Measurements from ENCODE around the gene CEP89. TPM values are rescaled to one million over a fixed set of nuclear protein-coding genes. Genes with fewer than 3 reads are reported as not detected.

CEP89 gene
- total RNA-seq, 1 donor from 2014 or later = 42.5 TPM

DNA sequence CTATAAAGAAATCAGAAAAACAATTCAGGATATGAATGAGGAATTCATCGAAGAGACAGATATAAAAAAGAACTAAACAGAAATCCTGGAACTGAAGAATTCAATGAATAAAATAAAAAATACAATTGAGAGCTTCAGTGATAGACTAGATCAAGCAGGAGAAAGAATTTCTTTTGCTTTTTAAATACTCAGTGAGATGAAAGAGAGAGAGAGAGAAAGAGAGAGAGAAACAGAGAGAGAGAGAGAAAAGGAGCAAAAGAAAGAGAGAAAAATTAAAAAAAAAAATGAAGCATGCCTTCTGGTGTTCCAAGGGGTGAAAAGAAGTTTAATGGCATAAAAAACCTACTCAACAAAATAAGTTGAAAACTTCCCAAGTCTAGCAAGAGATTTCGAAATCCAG is 80.1 kb downstream of the CEP89 start:
- Mint-ChIP-seq H3K4me3 (ENCODE audit: unreplicated experiment) (no peak overlapping the region), H3K9me3 (ENCODE audit: unreplicated experiment) (peaks cover 12% of the 10 kb centered on the region), H3K36me3 (ENCODE audit: unreplicated experiment) (peaks cover 27% of the 10 kb centered on the region), H3K4me1 (ENCODE audit: low read depth, unreplicated experiment) (no peaks in the 10 kb centered on the region), H3K27me3 (ENCODE audit: unreplicated experiment) (peaks cover 4% of the 10 kb centered on the region), H3K27ac (ENCODE audit: unreplicated experiment) (no peak overlapping the region)
- DNase-seq = no peak
- TF ChIP-seq, protein P1, sequence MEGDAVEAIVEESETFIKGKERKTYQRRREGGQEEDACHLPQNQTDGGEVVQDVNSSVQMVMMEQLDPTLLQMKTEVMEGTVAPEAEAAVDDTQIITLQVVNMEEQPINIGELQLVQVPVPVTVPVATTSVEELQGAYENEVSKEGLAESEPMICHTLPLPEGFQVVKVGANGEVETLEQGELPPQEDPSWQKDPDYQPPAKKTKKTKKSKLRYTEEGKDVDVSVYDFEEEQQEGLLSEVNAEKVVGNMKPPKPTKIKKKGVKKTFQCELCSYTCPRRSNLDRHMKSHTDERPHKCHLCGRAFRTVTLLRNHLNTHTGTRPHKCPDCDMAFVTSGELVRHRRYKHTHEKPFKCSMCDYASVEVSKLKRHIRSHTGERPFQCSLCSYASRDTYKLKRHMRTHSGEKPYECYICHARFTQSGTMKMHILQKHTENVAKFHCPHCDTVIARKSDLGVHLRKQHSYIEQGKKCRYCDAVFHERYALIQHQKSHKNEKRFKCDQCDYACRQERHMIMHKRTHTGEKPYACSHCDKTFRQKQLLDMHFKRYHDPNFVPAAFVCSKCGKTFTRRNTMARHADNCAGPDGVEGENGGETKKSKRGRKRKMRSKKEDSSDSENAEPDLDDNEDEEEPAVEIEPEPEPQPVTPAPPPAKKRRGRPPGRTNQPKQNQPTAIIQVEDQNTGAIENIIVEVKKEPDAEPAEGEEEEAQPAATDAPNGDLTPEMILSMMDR (IDR thresholded peaks at IDR 0.05; ENCODE audit: partially characterized antibody, unreplicated experiment) = no peak

DNA sequence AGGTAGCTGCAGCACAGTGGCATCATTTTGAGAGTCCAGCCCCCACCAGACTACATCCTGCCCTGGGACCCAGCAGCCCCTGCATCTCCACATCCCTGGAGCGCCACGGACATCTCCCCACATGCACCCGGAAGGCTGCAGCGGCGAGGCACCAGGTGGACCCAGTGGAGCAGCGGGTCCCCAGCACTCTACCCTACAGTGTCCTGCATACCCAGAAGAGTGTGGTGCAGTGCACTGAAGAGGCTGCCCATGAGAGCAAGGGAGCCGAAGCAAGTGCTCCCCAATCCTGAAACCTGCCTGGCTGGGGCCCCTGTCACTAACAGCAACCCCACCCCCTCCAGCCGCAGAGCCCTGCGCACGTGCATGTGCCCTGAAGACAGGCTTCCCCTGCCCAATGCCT is 80.9 kb downstream of the CEP89 start:
- TF ChIP-seq, protein P1 (IDR thresholded peaks at IDR 0.05; ENCODE audit: partially characterized antibody, unreplicated experiment) = no peak
- H3K36me3 Mint-ChIP-seq (ENCODE audit: unreplicated experiment) = peaks cover 27% of the 10 kb centered on the region
- no peak for DNase-seq
- H3K27me3 Mint-ChIP-seq (ENCODE audit: unreplicated experiment) = peaks cover 6% of the 10 kb centered on the region
- H3K4me1 Mint-ChIP-seq (ENCODE audit: low read depth, unreplicated experiment) = no peaks in the 10 kb centered on the region
- H3K27ac Mint-ChIP-seq (ENCODE audit: unreplicated experiment) = no peak overlapping the region
- no peak overlapping the region for H3K4me3 Mint-ChIP-seq (ENCODE audit: unreplicated experiment)
- peaks cover 12% of the 10 kb centered on the region for H3K9me3 Mint-ChIP-seq (ENCODE audit: unreplicated experiment)

DNA sequence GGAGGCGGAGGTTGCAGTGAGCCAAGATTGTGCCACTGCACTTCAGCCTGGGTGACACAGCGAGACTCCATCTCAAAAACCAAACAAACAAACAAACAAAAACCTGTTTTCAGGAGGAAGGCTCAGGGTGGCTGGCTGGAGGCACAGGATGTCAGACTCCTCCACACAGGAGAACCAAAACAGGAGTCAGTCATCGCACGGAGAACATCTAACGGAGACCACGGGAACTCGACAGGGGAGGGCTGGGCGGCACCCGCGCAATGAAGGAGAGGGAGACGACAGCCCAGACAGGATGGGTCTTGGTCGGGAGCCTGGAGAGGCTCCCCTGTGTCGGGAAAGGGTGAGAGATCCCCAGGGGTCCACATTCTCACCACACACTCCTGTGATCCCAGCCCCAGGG is 81.4 kb downstream of the CEP89 start:
- Mint-ChIP-seq H3K27me3 (ENCODE audit: unreplicated experiment) (peaks cover 6% of the 10 kb centered on the region), H3K36me3 (ENCODE audit: unreplicated experiment) (peaks cover 27% of the 10 kb centered on the region), H3K4me3 (ENCODE audit: unreplicated experiment) (no peak overlapping the region), H3K9me3 (ENCODE audit: unreplicated experiment) (peaks cover 12% of the 10 kb centered on the region), H3K4me1 (ENCODE audit: low read depth, unreplicated experiment) (no peaks in the 10 kb centered on the region), H3K27ac (ENCODE audit: unreplicated experiment) (no peak overlapping the region)
- no peak for DNase-seq
- TF ChIP-seq, protein P1 (IDR thresholded peaks at IDR 0.05; ENCODE audit: partially characterized antibody, unreplicated experiment) = no peak

DNA sequence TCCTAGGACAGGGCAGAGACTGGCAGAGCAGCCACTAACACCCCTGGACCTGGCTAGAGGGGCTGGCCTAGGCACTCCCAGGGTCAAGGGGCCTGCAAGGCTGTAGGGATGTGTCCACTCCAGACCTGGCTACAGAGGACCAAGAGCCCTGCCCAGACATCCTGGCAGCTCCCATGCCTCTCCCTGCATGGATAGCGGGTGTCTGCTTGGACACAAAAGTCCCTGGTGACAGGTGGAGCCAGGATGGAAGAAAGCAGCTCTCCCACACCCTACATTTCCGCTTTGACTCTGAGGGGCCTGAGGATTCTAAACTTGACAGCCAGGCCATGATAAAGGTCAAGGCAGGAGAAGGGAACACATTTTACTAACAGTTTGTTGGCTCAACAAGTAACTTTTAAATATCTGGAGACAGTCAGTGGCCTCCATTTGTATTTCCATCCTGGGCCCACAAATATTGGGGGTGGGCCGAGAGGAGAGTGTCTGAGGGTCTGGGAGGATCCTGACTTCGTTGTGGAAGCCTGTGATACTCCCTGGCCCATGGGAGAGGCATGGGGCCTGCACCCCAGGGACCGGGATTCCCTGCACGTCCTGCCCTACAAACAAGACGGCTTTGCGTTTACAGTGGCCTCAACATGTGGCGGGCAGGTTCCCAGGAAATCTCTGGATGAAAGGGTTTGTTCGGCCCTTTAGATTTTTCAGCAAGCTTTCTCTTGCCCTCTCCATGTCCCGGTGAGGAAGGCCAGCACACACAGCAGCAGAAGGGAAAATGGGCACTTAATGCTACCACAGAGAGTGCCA is 82.4 kb downstream of the CEP89 start:
- Mint-ChIP-seq H3K27ac (ENCODE audit: unreplicated experiment) (no peak overlapping the region), H3K4me1 (ENCODE audit: low read depth, unreplicated experiment) (no peaks in the 10 kb centered on the region), H3K36me3 (ENCODE audit: unreplicated experiment) (peaks cover 27% of the 10 kb centered on the region), H3K4me3 (ENCODE audit: unreplicated experiment) (no peak overlapping the region), H3K9me3 (ENCODE audit: unreplicated experiment) (peaks cover 12% of the 10 kb centered on the region), H3K27me3 (ENCODE audit: unreplicated experiment) (peaks cover 6% of the 10 kb centered on the region)
- TF ChIP-seq, protein P1 (IDR thresholded peaks at IDR 0.05; ENCODE audit: partially characterized antibody, unreplicated experiment) = no peak
- DNase-seq = no peak

DNA sequence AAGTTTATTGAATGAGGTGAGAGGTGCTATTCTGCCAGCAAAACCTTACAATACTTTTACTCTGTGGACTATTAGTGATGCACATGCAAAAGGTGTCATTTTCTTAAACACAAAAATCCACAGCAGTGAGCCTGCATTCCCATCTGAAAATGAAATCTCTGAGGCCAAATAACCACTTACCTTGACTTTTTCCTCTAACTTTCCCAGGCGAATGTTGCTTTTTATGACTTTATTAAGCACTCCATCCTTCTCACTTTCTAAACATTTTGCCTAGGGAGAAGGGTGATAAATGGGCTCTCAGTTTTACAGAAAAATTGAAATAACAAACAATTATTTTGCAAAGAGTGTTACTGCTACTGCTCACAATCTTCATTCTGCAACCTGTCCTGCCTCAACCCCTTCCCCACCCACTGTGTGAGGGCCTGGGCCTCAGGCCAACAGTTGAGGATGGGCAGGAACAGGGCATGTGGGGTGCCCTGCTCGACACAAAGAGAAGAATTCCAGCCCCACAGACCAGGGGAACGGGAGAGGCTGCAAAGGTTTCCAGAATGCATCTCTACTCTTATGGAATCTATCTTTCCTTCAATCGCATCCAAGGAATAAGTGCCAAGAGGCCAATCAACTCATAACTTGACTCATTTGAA is 84.1 kb downstream of the CEP89 start:
- H3K36me3 Mint-ChIP-seq (ENCODE audit: unreplicated experiment) = peaks cover 13% of the 10 kb centered on the region
- H3K27ac Mint-ChIP-seq (ENCODE audit: unreplicated experiment) = no peak overlapping the region
- no peak for DNase-seq
- H3K9me3 Mint-ChIP-seq (ENCODE audit: unreplicated experiment) = peaks cover 11% of the 10 kb centered on the region
- TF ChIP-seq, protein P1 (IDR thresholded peaks at IDR 0.05; ENCODE audit: partially characterized antibody, unreplicated experiment) = no peak
- H3K27me3 Mint-ChIP-seq (ENCODE audit: unreplicated experiment) = peaks cover 6% of the 10 kb centered on the region
- H3K4me3 Mint-ChIP-seq (ENCODE audit: unreplicated experiment) = no peak overlapping the region
- H3K4me1 Mint-ChIP-seq (ENCODE audit: low read depth, unreplicated experiment) = no peaks in the 10 kb centered on the region

Data from glutamatergic neuron (in vitro differentiated cells).